ENCODE results near the gene TTLL5. TPM values are rescaled to one million over a fixed set of nuclear protein-coding genes. Genes with fewer than 3 reads are reported as not detected.
A peak's percentile ranks its signal among the peaks of the same experiment; 100 is the strongest.

Gene TTLL5
- total and polyA plus RNA-seq, 9 of the 15 experiments (the other 6 are each of a cell fraction or from before 2014, with no cell fraction given) = 4.1 to 18.9 (median 12.6) TPM

GRCh38 chr14:75982266-75983018, 321.4 kb downstream of the TTLL5 start (continued):
- TF ChIP-seq HNRNPLL (IDR thresholded peaks at IDR 0.05; ENCODE audit: low read depth, low read length, poor library complexity, severe bottlenecking) (no peak), RBBP5 (IDR thresholded peaks at IDR 0.05; ENCODE audit: borderline replicate concordance, insufficient read depth, low read length, poor library complexity, severe bottlenecking) (no peak), DEAF1 (CRISPR knock-in tag; IDR thresholded peaks at IDR 0.05) (no peak), HNRNPUL1 (IDR thresholded peaks at IDR 0.05; ENCODE audit: low read length) (no peak), PKNOX1 (IDR thresholded peaks at IDR 0.05) (peak; percentile 67)

- Histone ChIP-seq H3K9me1 (ENCODE audit: control insufficient read depth, insufficient read depth, low read length) (no peaks in the 10 kb centered on the region), H3K4me2 (ENCODE audit: insufficient read depth, low read length) (peak overlapping the region; percentile 74), H3K9ac (ENCODE audit: insufficient read depth in 1 of 2, low read depth in 2 of 2, low read length in 2 of 2) (peak overlapping the region in 1 of 2 experiments; percentile 88; a peak in 2 of 4 replicates), H4K20me1 (replicated peaks; ENCODE audit: control insufficient read depth, insufficient read depth, low read length) (no peaks in the 10 kb centered on the region), H3K27ac (ENCODE audit: extremely low read depth, low read depth, low read length) (no peak overlapping the region), H3K9me3 (replicated peaks; ENCODE audit: control insufficient read depth, insufficient read depth, low read depth, low read length) (no peaks in the 10 kb centered on the region), H3K36me3 (ENCODE audit: control insufficient read depth, insufficient read depth, low read length) (no peaks in the 10 kb centered on the region), H3K4me3 (peak overlapping the region; percentile 27), H3K4me1 (replicated peaks in 1 of 2; ENCODE audit: control insufficient read depth in 2 of 2, insufficient read depth in 2 of 2, low read length in 2 of 2) (peaks cover 4 to 22% of the 10 kb centered on the region in 2 experiments; a peak in 4 of 5 replicates), H2AFZ (ENCODE audit: low read depth, low read length) (peak overlapping the region; percentile 92), H3K27me3 (ENCODE audit: control insufficient read depth in 2 of 2, insufficient read depth in 2 of 2, low read length in 2 of 2) (no peaks in the 10 kb centered on the region), H3K79me2 (ENCODE audit: control insufficient read depth, insufficient read depth, low read length) (no peaks in the 10 kb centered on the region)
- in situ Hi-C loops (cut with MboI) = loop anchor here (5.0 to 10.0 kb wide), 3 partner anchors 76 to 408 kb away; partner anchors contain the start of gene FLVCR2
- FAIRE-seq = no peak
- ChIA-PET POLR2A (interaction anchor here (0.6 to 1.0 kb wide), 3 partner anchors 16 to 646 kb away, joined by 3 to 7 read pairs (median 5); no protein-coding TSS in a partner anchor), CTCF (ENCODE audit: low intra/inter-chr PET ratio) (interaction anchor here (0.6 to 4.5 kb wide), 4 partner anchors 76 to 277 kb away, joined by 4 to 45 read pairs (median 9); no protein-coding TSS in a partner anchor)
- intact Hi-C loops (cut with micrococcal nuclease) = loop anchor here (5.0 kb wide), 1 partner anchor 406 kb away; the partner anchor contains the start of gene FLVCR2
- no peak for DNase-seq (ENCODE audit: extremely low read depth in 1 of 4, low spot score in 3 of 4)
- ATAC-seq = peak; percentile 4; the same call in 2 of the 3 replicates
- no TSS peak for BruUV-seq (replicated peaks)
- 56% methylated on average over 7 of the region's 7 CpGs for WGBS (ENCODE audit: insufficient coverage, low coverage, missing lambda C conversion rate)
- TF ChIP-seq NCOA2 (IDR thresholded peaks at IDR 0.05; ENCODE audit: partially characterized antibody in 2 of 2) (no peak), ZZZ3 (IDR thresholded peaks at IDR 0.05) (no peak), AFF4 (CRISPR knock-in tag; IDR thresholded peaks at IDR 0.05) (no peak), CC2D1A (IDR thresholded peaks at IDR 0.05) (no peak), E2F5 (CRISPR knock-in tag; IDR thresholded peaks at IDR 0.05) (no peak), SMARCE1 (IDR thresholded peaks at IDR 0.05) (no peak), TEAD2 (tag; IDR thresholded peaks at IDR 0.05) (no peak)
Observed at GRCh38 chr14:75983019-75983358, 321.9 kb downstream of the TTLL5 start.
